H9 (cell line): Measurements from ENCODE around the gene SYP. TPM values are rescaled to one million over a fixed set of nuclear protein-coding genes. Genes with fewer than 3 reads are reported as not detected.

Source experiments
- DNase-seq: peaks from one replicate; pipeline ENCODE4 v3.0.0-alpha.2; 2017
- H2AFZ ChIP-seq: one replicate; pipeline ENCODE4 v1.6.1; 2013; ENCODE audit warnings: mild to moderate bottlenecking, low read length, control low read depth, moderate library complexity
- H2AK5ac ChIP-seq: 2 replicates; pipeline ENCODE4 v1.6.1; 2013; ENCODE audit warnings: low read length, control low read depth, mixed read lengths; ENCODE audit not compliant: insufficient read length
- H2BK120ac ChIP-seq: one replicate; pipeline ENCODE4 v1.6.1; 2013; ENCODE audit warnings: low read depth, mild to moderate bottlenecking, low read length, control low read depth, inconsistent platforms; ENCODE audit not compliant: poor library complexity, severe bottlenecking
- H2BK12ac ChIP-seq: 2 replicates; pipeline ENCODE4 v1.6.1; 2013; ENCODE audit warnings: low read length, control low read depth, mixed read lengths, low read depth; ENCODE audit not compliant: insufficient read length
- H2BK15ac ChIP-seq: 2 replicates; pipeline ENCODE4 v1.6.1; 2013; ENCODE audit warnings: low read depth, low read length, control low read depth
- H2BK20ac ChIP-seq: one replicate; pipeline ENCODE4 v1.6.1; 2013; ENCODE audit warnings: low read depth, mild to moderate bottlenecking, low read length, control low read depth, inconsistent platforms; ENCODE audit not compliant: poor library complexity, severe bottlenecking
- H2BK5ac ChIP-seq: 2 replicates; pipeline ENCODE4 v1.6.1; 2013; ENCODE audit warnings: low read length, control low read depth, mixed read lengths; ENCODE audit not compliant: insufficient read length
- H3K14ac ChIP-seq: 2 replicates; pipeline ENCODE4 v1.6.1; 2013; ENCODE audit warnings: low read length, control low read depth; ENCODE audit not compliant: insufficient read depth
- H3K18ac ChIP-seq: 2 replicates; pipeline ENCODE4 v1.6.1; 2013; ENCODE audit warnings: low read depth, mild to moderate bottlenecking, mixed read lengths, low read length, control low read depth; ENCODE audit not compliant: insufficient read length
- H3K23ac ChIP-seq: 2 replicates; pipeline ENCODE4 v1.6.1; 2013; ENCODE audit warnings: low read length, control low read depth, mixed read lengths, low read depth; ENCODE audit not compliant: insufficient read length
- H3K23me2 ChIP-seq: 2 replicates; pipeline ENCODE4 v1.6.1; 2013; ENCODE audit warnings: low read depth, mild to moderate bottlenecking, mixed read lengths, low read length, control low read depth; ENCODE audit not compliant: insufficient read length, poor library complexity, severe bottlenecking
- H3K27ac ChIP-seq: 2 replicates; pipeline ENCODE4 v1.5.1; 2013; ENCODE audit warnings: low read length, control low read depth, mixed read lengths, low read depth; ENCODE audit not compliant: insufficient read length
- H3K27me3 ChIP-seq: 2 replicates; pipeline ENCODE4 v1.6.1; 2013; ENCODE audit warnings: low read length, control low read depth, inconsistent platforms; ENCODE audit not compliant: insufficient read depth
- H3K4ac ChIP-seq: 2 replicates; pipeline ENCODE4 v1.6.1; 2013; ENCODE audit warnings: low read depth, mild to moderate bottlenecking, control low read depth, inconsistent platforms, low read length, moderate library complexity
- H3K4me1 ChIP-seq: 2 replicates; pipeline ENCODE4 v1.6.1; 2013; ENCODE audit warnings: low read length, control low read depth, inconsistent platforms; ENCODE audit not compliant: insufficient read depth
- H3K4me2 ChIP-seq: 2 replicates; pipeline ENCODE4 v1.6.1; 2013; ENCODE audit warnings: low read length, control low read depth, mixed read lengths; ENCODE audit not compliant: insufficient read length, insufficient read depth
- H3K56ac ChIP-seq: 2 replicates; pipeline ENCODE4 v1.6.1; 2013; ENCODE audit warnings: low read depth, mild to moderate bottlenecking, mixed read lengths, low read length, control low read depth; ENCODE audit not compliant: insufficient read length
- H3K79me1 ChIP-seq: 2 replicates; pipeline ENCODE4 v1.6.1; 2013; ENCODE audit warnings: low read depth, mild to moderate bottlenecking, moderate library complexity, low read length, control low read depth, inconsistent platforms; ENCODE audit not compliant: insufficient read depth, poor library complexity, severe bottlenecking
- H3K79me2 ChIP-seq: 2 replicates; pipeline ENCODE4 v1.6.1; 2013; ENCODE audit warnings: low read length, control low read depth, inconsistent platforms; ENCODE audit not compliant: insufficient read depth
- H3K9ac ChIP-seq: 2 replicates; pipeline ENCODE4 v1.6.1; 2013; ENCODE audit warnings: low read length, control low read depth, mixed read lengths; ENCODE audit not compliant: insufficient read length; ENCODE audit errors: extremely low read depth
- H3K9me3 ChIP-seq: one replicate; pipeline ENCODE4 v1.6.1; 2013; ENCODE audit warnings: low read depth, low read length, inconsistent platforms; ENCODE audit not compliant: control insufficient read depth
- H3T11ph ChIP-seq: one replicate; pipeline ENCODE4 v1.6.1; 2013; ENCODE audit warnings: mild to moderate bottlenecking, low read length, control low read depth, inconsistent platforms
- H4K20me1 ChIP-seq: one replicate; pipeline ENCODE4 v1.6.1; 2013; ENCODE audit not compliant: control insufficient read depth, insufficient read length, insufficient read depth
- H4K5ac ChIP-seq: 2 replicates; pipeline ENCODE4 v1.6.1; 2013; ENCODE audit warnings: low read depth, mild to moderate bottlenecking, mixed read lengths, low read length, control low read depth; ENCODE audit not compliant: insufficient read length
- H4K8ac ChIP-seq: replicated peaks from 2 replicates; pipeline ENCODE4 v1.6.1; 2013; ENCODE audit warnings: low read length, control low read depth, mixed read lengths, low read depth; ENCODE audit not compliant: insufficient read length
- H4K91ac ChIP-seq: 2 replicates; pipeline ENCODE4 v1.6.1; 2013; ENCODE audit warnings: low read depth, mild to moderate bottlenecking, moderate library complexity, mixed read lengths, low read length, control low read depth; ENCODE audit not compliant: insufficient read length
- H3K27ac Mint-ChIP-seq, 3 experiments: 2 replicates in 2 of 3; 3 replicates in 1 of 3; pipeline ENCODE4 v1.8.0; 2020 to 2021; ENCODE audit warnings: mixed read lengths in 3 of 3, mild to moderate bottlenecking in 1 of 3, moderate library complexity in 1 of 3
- H3K27me3 Mint-ChIP-seq: 2 replicates; pipeline ENCODE4 v1.8.0; 2021; ENCODE audit warnings: low read depth, mild to moderate bottlenecking, moderate library complexity, mixed read lengths
- H3K36me3 Mint-ChIP-seq, 3 experiments: 2 replicates in 2 of 3; 3 replicates in 1 of 3; pipeline ENCODE4 v1.8.0; 2020 to 2021; ENCODE audit warnings: low read depth in 3 of 3, mixed read lengths in 3 of 3; ENCODE audit not compliant: insufficient read depth in 1 of 3
- H3K4me1 Mint-ChIP-seq, 2 experiments: 2 replicates each; pipeline ENCODE4 v1.8.0; 2020; ENCODE audit warnings: mixed read lengths in 2 of 2
- H3K4me3 Mint-ChIP-seq, 2 experiments: 2 replicates in 1 of 2; 3 replicates in 1 of 2; pipeline ENCODE4 v1.8.0; 2020 to 2021; ENCODE audit warnings: mild to moderate bottlenecking in 2 of 2, mixed read lengths in 2 of 2, moderate library complexity in 1 of 2
- H3K9me3 Mint-ChIP-seq, 2 experiments: 2 replicates in 1 of 2; 3 replicates in 1 of 2; pipeline ENCODE4 v1.8.0; 2020; ENCODE audit warnings: mild to moderate bottlenecking in 2 of 2, mixed read lengths in 2 of 2, moderate library complexity in 1 of 2
- WGBS: extraction: QIAGEN DNeasy Blood & Tissue Kit; methylation state at CpG from one replicate; pipeline ENCODE4 v1.1.7; 2013; ENCODE audit warnings: missing lambda C conversion rate, low lambda C conversion rate, mixed read lengths; ENCODE audit not compliant: insufficient read length; ENCODE audit errors: extremely low coverage; 5-methylcytosine and 5-hydroxymethylcytosine counted together
- total RNA-seq: library from RNA; stranded (reverse); gene quantifications from 2 replicates; pipeline ENCODE4 v1.2.1, GENCODE V29; 2021
- TF ChIP-seq, protein P1 (sequence below): fragments of 200-600 bp; sonication (generic); conservative IDR thresholded peaks from 3 replicates; pipeline ENCODE4 v1.8.0; 2021; ENCODE audit warnings: antibody characterized with exemption, mild to moderate bottlenecking

Gene SYP
- total RNA-seq, 1 experiment from 2014 or later: 1.8 TPM

DNA sequence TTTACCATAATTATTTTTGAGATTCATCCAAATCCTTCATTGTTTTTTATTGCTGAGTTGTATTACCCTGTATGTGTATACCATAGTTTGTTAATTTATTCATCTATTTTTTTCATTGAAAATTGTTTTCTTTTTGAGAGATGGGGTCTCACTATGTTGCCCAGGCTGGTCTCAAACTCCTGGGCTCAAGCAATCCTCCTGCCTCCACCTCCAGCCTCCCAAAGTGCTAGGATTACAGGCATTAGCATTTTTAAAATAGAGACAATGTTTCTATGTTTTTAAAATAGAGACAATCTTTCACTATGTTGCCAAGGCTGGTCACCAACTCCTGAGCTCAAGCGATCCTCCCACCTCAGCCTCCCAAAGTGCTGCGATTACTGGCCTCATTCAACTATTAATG is 39.1 kb downstream of the SYP start:
- DNase-seq: no peak
- Histone ChIP-seq H3K79me2 (no peaks in the 10 kb centered on the region), H2BK20ac (no peak overlapping the region), H4K8ac (no peak overlapping the region), H3K4me2 (no peak overlapping the region), H3K9me3 (peaks cover 16% of the 10 kb centered on the region), H2AK5ac (no peak overlapping the region), H3K23me2 (peaks cover 2% of the 10 kb centered on the region), H2BK5ac (no peak overlapping the region), H4K20me1 (no peaks in the 10 kb centered on the region), H3K56ac (no peak overlapping the region), H2BK120ac (no peak overlapping the region), H3K27me3 (no peaks in the 10 kb centered on the region; the same call in 1 of the 2 replicates), H3K4me1 (no peaks in the 10 kb centered on the region), H3K18ac (no peak overlapping the region), H3K27ac (no peak overlapping the region), H3T11ph (no peak overlapping the region), H3K23ac (no peak overlapping the region), H3K14ac (no peak overlapping the region), H3K79me1 (no peaks in the 10 kb centered on the region), H4K5ac (no peak overlapping the region), H3K9ac (no peak overlapping the region), H2BK12ac (no peak overlapping the region), H2BK15ac (no peak overlapping the region), H2AFZ (no peak overlapping the region), H3K4ac (no peak overlapping the region), H4K91ac (no peak overlapping the region)
- peaks cover 0 to 4% (median 2%) of the 10 kb centered on the region in 3 experiments; a peak in 2 of 7 replicates for H3K36me3 Mint-ChIP-seq
- H3K4me3 Mint-ChIP-seq: no peak overlapping the region
- H3K9me3 Mint-ChIP-seq: peaks cover 59 to 69% of the 10 kb centered on the region in 2 experiments
- H3K4me1 Mint-ChIP-seq: peaks cover 4 to 13% of the 10 kb centered on the region in 2 experiments
- no CpG with 5 or more reads among the region's 2 CpGs for WGBS
- peaks cover 29% of the 10 kb centered on the region for H3K27me3 Mint-ChIP-seq
- H3K27ac Mint-ChIP-seq: no peak overlapping the region
- TF ChIP-seq, protein P1, sequence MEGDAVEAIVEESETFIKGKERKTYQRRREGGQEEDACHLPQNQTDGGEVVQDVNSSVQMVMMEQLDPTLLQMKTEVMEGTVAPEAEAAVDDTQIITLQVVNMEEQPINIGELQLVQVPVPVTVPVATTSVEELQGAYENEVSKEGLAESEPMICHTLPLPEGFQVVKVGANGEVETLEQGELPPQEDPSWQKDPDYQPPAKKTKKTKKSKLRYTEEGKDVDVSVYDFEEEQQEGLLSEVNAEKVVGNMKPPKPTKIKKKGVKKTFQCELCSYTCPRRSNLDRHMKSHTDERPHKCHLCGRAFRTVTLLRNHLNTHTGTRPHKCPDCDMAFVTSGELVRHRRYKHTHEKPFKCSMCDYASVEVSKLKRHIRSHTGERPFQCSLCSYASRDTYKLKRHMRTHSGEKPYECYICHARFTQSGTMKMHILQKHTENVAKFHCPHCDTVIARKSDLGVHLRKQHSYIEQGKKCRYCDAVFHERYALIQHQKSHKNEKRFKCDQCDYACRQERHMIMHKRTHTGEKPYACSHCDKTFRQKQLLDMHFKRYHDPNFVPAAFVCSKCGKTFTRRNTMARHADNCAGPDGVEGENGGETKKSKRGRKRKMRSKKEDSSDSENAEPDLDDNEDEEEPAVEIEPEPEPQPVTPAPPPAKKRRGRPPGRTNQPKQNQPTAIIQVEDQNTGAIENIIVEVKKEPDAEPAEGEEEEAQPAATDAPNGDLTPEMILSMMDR: no peak
